Neural progenitor cell (in vitro differentiated cells): Measurements from ENCODE around the gene BCR. TPM values are rescaled to one million over a fixed set of nuclear protein-coding genes. Genes with fewer than 3 reads are reported as not detected.
A peak's percentile ranks its signal among the peaks of the same experiment; 100 is the strongest.

Source experiments
- DNase-seq: peaks from one replicate; pipeline ENCODE4 v3.0.0-alpha.2; 2016; ENCODE audit warnings: low spot score
- H2AFZ ChIP-seq: fragments of 200-600 bp; sonication (generic); replicated peaks from 2 replicates; pipeline ENCODE4 v1.6.1; 2016; ENCODE audit warnings: antibody characterized with exemption
- H3F3A ChIP-seq: fragments of 200-600 bp; sonication (generic); 2 replicates; pipeline ENCODE4 v1.6.1; 2016; ENCODE audit warnings: antibody characterized with exemption, low read depth
- H3K27ac ChIP-seq: fragments of 200-600 bp; sonication (generic); 2 replicates; pipeline ENCODE4 v1.5.1; 2016; ENCODE audit warnings: mild to moderate bottlenecking
- H3K27me3 ChIP-seq: fragments of 200-600 bp; sonication (generic); 2 replicates; pipeline ENCODE4 v1.6.1; 2016; ENCODE audit warnings: mild to moderate bottlenecking, moderate library complexity
- H3K36me3 ChIP-seq: fragments of 200-600 bp; sonication (generic); 2 replicates; pipeline ENCODE4 v1.5.1; 2016
- H3K4me1 ChIP-seq: fragments of 200-600 bp; sonication (generic); 2 replicates; pipeline ENCODE4 v1.6.1; 2016; ENCODE audit warnings: mixed run types
- H3K4me2 ChIP-seq: fragments of 200-600 bp; sonication (generic); 2 replicates; pipeline ENCODE4 v1.6.1; 2016
- H3K4me3 ChIP-seq: fragments of 200-600 bp; sonication (generic); 2 replicates; pipeline ENCODE4 v1.5.1; 2016
- H3K79me2 ChIP-seq: fragments of 200-600 bp; sonication (generic); 2 replicates; pipeline ENCODE4 v1.6.1; 2016; ENCODE audit warnings: low read depth
- H3K9ac ChIP-seq: fragments of 200-600 bp; sonication (generic); 2 replicates; pipeline ENCODE4 v1.6.1; 2016
- H3K9me3 ChIP-seq: fragments of 200-600 bp; sonication (generic); 2 replicates; pipeline ENCODE4 v1.5.1; 2016; ENCODE audit warnings: low read depth
- H4K20me1 ChIP-seq: fragments of 200-600 bp; sonication (generic); 2 replicates; pipeline ENCODE4 v1.6.1; 2016; ENCODE audit warnings: low read depth
- H3K27ac Mint-ChIP-seq: 3 replicates; pipeline ENCODE4 v1.8.0; 2021; ENCODE audit warnings: mixed read lengths
- H3K27me3 Mint-ChIP-seq: 2 replicates; pipeline ENCODE4 v1.8.0; 2022; ENCODE audit warnings: low read depth, mild to moderate bottlenecking, inconsistent platforms, moderate library complexity, mixed read lengths; ENCODE audit not compliant: insufficient read depth
- H3K36me3 Mint-ChIP-seq: 3 replicates; pipeline ENCODE4 v1.8.0; 2021; ENCODE audit warnings: mixed read lengths
- H3K4me1 Mint-ChIP-seq: 3 replicates; pipeline ENCODE4 v1.8.0; 2021; ENCODE audit warnings: mixed read lengths
- H3K4me3 Mint-ChIP-seq: 3 replicates; pipeline ENCODE4 v1.8.0; 2021; ENCODE audit warnings: mild to moderate bottlenecking, moderate library complexity, mixed read lengths
- H3K9me3 Mint-ChIP-seq: 3 replicates; pipeline ENCODE4 v1.8.0; 2020; ENCODE audit warnings: mixed read lengths
- CTCF ChIP-seq: fragments of 200-600 bp; sonication (generic); IDR thresholded peaks from 2 replicates; pipeline ENCODE4 v1.5.1; 2017; ENCODE audit warnings: antibody characterized with exemption, mild to moderate bottlenecking
- EZH2 ChIP-seq: fragments of 200-600 bp; sonication (generic); IDR thresholded peaks from 2 replicates; pipeline ENCODE4 v1.6.1; 2017; ENCODE audit warnings: antibody characterized with exemption, mild to moderate bottlenecking, moderate library complexity
- EZH2phosphoT487 ChIP-seq: fragments of 200-600 bp; sonication (generic); IDR thresholded peaks from 2 replicates; pipeline ENCODE4 v1.6.1; 2017; ENCODE audit warnings: antibody characterized with exemption
- total RNA-seq: library from RNA; depleted of rRNA; stranded (reverse); fragments of >200 nt; gene quantifications from 2 replicates; pipeline ENCODE4 v1.2.3, GENCODE V29; 2015; ENCODE audit warnings: low replicate concordance

Gene BCR
- total RNA-seq, 1 donor from 2014 or later, result 35.5 TPM

GRCh38 chr22:23237201-23237798 is 57.0 kb downstream of the BCR start:
- Histone ChIP-seq H2AFZ (no peak overlapping the region), H3K79me2 (peaks cover 83% of the 10 kb centered on the region), H3K27ac (no peak overlapping the region), H3K9me3 (no peaks in the 10 kb centered on the region), H4K20me1 (peaks cover 72% of the 10 kb centered on the region), H3K4me2 (peak overlapping the region; percentile 67), H3K36me3 (no peaks in the 10 kb centered on the region), H3K9ac (no peak overlapping the region), H3K4me1 (peaks cover 42% of the 10 kb centered on the region), H3K4me3 (no peak overlapping the region), H3K27me3 (no peaks in the 10 kb centered on the region), H3F3A (peaks cover 33% of the 10 kb centered on the region)
- H3K9me3 Mint-ChIP-seq, result peaks cover 10% of the 10 kb centered on the region
- peaks cover 68% of the 10 kb centered on the region for H3K4me1 Mint-ChIP-seq
- peak; percentile 77 for DNase-seq
- H3K27me3 Mint-ChIP-seq, result peaks cover 3% of the 10 kb centered on the region
- peaks cover 19% of the 10 kb centered on the region for H3K36me3 Mint-ChIP-seq
- no peak for TF ChIP-seq EZH2phosphoT487
- no peak for TF ChIP-seq EZH2
- no peak for TF ChIP-seq CTCF
- peak overlapping the region; percentile 66 for H3K4me3 Mint-ChIP-seq
- H3K27ac Mint-ChIP-seq, result peak overlapping the region; percentile 97

- H3K9ac ChIP-seq, result no peak overlapping the region
- H3K27ac Mint-ChIP-seq, result peak overlapping the region; percentile 97
- peak overlapping the region; percentile 66 for H3K4me3 Mint-ChIP-seq
- H3K4me1 ChIP-seq, result peaks cover 43% of the 10 kb centered on the region
- peak overlapping the region; percentile 67 for H3K4me2 ChIP-seq
- no peak overlapping the region for H2AFZ ChIP-seq
- DNase-seq, result no peak
- peaks cover 2% of the 10 kb centered on the region for H3K27me3 Mint-ChIP-seq
- peaks cover 74% of the 10 kb centered on the region for H3K4me1 Mint-ChIP-seq
- peaks cover 10% of the 10 kb centered on the region for H3K9me3 Mint-ChIP-seq
- peaks cover 72% of the 10 kb centered on the region for H4K20me1 ChIP-seq
- no peak overlapping the region for H3K4me3 ChIP-seq
- no peaks in the 10 kb centered on the region for H3K36me3 ChIP-seq
- H3K27ac ChIP-seq, result no peak overlapping the region
- peaks cover 19% of the 10 kb centered on the region for H3K36me3 Mint-ChIP-seq
- TF ChIP-seq EZH2 (no peak), CTCF (no peak), EZH2phosphoT487 (no peak)
- H3K9me3 ChIP-seq, result no peaks in the 10 kb centered on the region
- peaks cover 77% of the 10 kb centered on the region for H3K79me2 ChIP-seq
- peaks cover 39% of the 10 kb centered on the region for H3F3A ChIP-seq
- no peaks in the 10 kb centered on the region for H3K27me3 ChIP-seq
These were observed 57.5 kb downstream of the BCR start for GRCh38 chr22:23237841-23238240.

DNA sequence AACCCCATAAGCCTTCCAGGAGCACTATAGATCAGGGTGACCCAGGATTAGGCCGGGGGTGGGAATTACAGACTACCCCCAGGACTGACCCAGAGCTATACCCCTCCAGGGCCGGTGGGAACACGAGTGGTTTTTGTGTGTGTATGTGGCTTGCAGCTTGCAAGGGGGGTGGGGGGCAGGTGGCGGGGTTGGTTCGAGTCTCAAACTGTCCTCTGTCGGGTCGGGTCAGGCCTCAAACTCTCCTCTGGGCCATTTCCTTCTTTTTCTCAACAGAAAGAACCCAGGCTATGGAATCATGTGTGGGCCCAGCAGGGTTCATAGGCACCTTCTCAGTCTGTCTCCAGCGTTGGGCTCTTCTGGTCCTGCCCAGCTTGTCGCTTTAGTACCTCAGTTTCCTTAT is 58.4 kb downstream of the BCR start:
- peak overlapping the region; percentile 82 for H3K27ac Mint-ChIP-seq
- H4K20me1 ChIP-seq, result peaks cover 66% of the 10 kb centered on the region
- DNase-seq, result no peak

More for the DNA sequence above, 58.4 kb downstream of the BCR start:
- Histone ChIP-seq H2AFZ (no peak overlapping the region), H3K27ac (no peak overlapping the region), H3K27me3 (no peaks in the 10 kb centered on the region), H3F3A (peaks cover 48% of the 10 kb centered on the region), H3K9me3 (no peaks in the 10 kb centered on the region), H3K79me2 (peaks cover 73% of the 10 kb centered on the region), H3K9ac (no peak overlapping the region), H3K4me1 (peaks cover 49% of the 10 kb centered on the region), H3K36me3 (no peaks in the 10 kb centered on the region), H3K4me2 (no peak overlapping the region), H3K4me3 (no peak overlapping the region)
- peaks cover 10% of the 10 kb centered on the region for H3K9me3 Mint-ChIP-seq
- peaks cover 19% of the 10 kb centered on the region for H3K36me3 Mint-ChIP-seq
- H3K4me1 Mint-ChIP-seq, result peaks cover 78% of the 10 kb centered on the region
- TF ChIP-seq EZH2phosphoT487, result no peak
- TF ChIP-seq CTCF, result no peak
- TF ChIP-seq EZH2, result no peak
- no peak overlapping the region for H3K4me3 Mint-ChIP-seq
- H3K27me3 Mint-ChIP-seq, result peaks cover 2% of the 10 kb centered on the region
